Epithelial cell of proximal tubule (primary cell): ENCODE data around the gene CLEC4E. TPM values are rescaled to one million over a fixed set of nuclear protein-coding genes. Genes with fewer than 3 reads are reported as not detected.
"Not testable (repeated sequence)": the region's sequence is repeated elsewhere in the genome, so short reads cannot be mapped to it uniquely, and the experiment has no call there.

Source experiments
- DNase-seq: peaks from one replicate; pipeline ENCODE4 v3.0.0-alpha.2; 2011; ENCODE audit warnings: low read depth
- H3K4me3 ChIP-seq: 2 replicates; pipeline ENCODE4 v1.5.1; 2011; ENCODE audit warnings: low read depth, mild to moderate bottlenecking, low read length
- CTCF ChIP-seq: conservative IDR thresholded peaks from 2 replicates; pipeline ENCODE4 v1.5.1; 2012; ENCODE audit warnings: low read depth, mild to moderate bottlenecking, low read length
- total RNA-seq: library from RNA; depleted of rRNA; stranded (reverse); fragments of >200 nt; gene quantifications from 2 replicates; pipeline ENCODE4 v1.2.3, GENCODE V29; 2015

The CLEC4E gene
- total RNA-seq, 1 donor from 2014 or later, result 11.3 TPM

DNA sequence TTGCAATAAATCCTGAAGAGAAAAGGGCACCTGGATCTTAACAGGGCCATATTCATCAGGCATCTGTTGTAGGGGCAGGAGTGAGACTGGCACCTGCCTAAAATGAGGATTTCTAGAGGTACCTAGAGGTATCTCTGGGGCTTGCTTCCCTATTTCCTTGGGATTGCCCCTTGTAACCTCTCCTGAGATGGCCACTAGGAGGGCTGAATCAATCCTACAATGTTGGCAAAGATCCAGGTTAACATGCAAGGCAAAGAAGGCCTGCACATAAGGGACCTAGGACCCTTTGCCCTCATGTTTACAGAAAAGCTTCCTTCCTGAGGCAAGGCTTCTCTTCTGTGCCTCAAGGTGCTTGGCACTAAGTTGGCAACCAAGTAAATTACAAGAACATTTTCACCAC, 25.8 kb upstream of the CLEC4E start:
- DNase-seq, result no peak
- H3K4me3 ChIP-seq, result no peak overlapping the region
- peak; percentile 23 for TF ChIP-seq CTCF

DNA sequence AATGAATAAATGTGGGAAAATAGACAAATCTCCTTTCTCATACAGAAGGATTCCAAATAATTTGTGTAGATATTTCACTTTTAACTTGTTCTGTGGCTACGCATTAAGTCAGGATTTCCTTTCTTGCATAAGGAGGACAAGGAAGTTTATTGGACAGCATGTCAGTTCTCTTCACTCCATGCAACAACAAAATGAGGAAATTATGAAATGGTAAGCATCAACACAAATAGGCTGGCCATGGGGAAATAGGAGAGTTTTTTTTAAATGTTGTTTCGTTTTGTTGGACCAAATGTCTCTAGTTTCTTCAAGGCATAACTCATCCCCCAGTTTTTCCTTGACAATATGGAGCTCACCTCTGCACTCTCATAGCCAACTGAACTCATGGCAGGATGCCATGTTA, 25.3 kb upstream of the CLEC4E start:
- H3K4me3 ChIP-seq, DNase-seq: not testable (repeated sequence)

DNA sequence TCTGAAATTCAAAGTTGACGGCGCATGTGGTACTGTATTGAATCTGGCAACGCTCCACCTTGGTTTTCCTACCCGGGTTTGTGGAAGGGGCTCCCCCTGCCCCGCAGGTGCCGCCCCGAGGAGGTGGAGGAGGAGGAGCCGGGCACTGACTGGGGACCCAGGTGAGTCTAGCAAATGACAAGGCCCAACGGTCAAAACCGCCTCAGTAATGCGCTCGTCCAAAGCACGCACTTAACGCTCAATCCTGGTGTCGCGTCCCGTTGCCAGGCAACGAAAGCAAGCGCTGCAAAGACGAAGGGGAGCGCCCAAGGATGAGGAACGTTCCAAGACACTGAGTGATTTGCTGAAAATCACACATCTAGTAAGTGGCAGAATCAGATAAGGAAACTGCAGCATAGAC, 24.0 kb upstream of the CLEC4E start:
- no peak for DNase-seq
- no peak overlapping the region for H3K4me3 ChIP-seq
- no peak for TF ChIP-seq CTCF

DNA sequence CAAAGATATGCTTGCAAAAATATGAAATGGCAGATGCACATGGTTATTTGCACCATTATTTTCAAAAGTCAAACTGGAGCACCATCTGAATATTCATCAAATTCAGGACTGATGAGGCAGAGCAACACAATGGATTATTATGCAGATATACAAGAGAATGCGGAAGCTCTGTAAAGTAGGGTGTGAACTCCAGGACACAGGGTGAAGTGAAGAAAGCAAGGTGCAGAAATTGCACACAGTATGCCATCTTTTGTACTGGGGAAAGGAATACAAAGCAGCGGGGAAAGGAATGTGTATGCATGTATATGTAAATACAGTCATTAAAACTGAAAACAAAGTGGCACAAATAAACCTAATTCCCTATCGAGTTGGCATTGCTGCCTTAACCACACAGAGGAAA, 22.7 kb upstream of the CLEC4E start:
- DNase-seq, result no peak
- TF ChIP-seq CTCF, result no peak
- H3K4me3 ChIP-seq, result no peak overlapping the region

GRCh38 chr12:8562310-8562709, 21.6 kb upstream of the CLEC4E start:
- peak; percentile 8 for TF ChIP-seq CTCF
- H3K4me3 ChIP-seq, result no peak overlapping the region
- no peak for DNase-seq

DNA sequence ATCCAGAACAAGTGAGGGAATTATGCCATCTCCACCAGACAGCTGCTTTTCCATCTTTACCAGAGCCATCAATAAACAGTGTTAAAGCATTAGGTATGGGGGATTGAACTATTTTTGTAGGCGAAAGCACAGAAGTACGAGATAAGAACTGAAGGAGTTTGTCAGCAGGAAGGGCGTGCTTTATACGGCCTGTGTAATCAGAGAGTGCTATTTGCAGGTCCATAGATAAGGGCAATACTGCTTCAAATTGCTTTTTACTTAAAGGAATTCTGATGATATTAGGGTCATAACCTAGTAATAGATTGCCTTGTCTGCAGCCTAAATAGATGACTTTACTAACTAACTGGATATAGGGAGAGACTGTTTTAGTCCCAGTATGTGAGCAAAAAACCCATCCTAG, 20.3 kb upstream of the CLEC4E start:
- no peak for TF ChIP-seq CTCF
- DNase-seq, result no peak
- no peak overlapping the region for H3K4me3 ChIP-seq

- no peak for DNase-seq
- H3K4me3 ChIP-seq, result no peak overlapping the region
- no peak for TF ChIP-seq CTCF
Measured at GRCh38 chr12:8559676-8560075, 19.0 kb upstream of the CLEC4E start.
